ENCODE measurements around the gene CACNA1F.

CACNA1F gene

DNA sequence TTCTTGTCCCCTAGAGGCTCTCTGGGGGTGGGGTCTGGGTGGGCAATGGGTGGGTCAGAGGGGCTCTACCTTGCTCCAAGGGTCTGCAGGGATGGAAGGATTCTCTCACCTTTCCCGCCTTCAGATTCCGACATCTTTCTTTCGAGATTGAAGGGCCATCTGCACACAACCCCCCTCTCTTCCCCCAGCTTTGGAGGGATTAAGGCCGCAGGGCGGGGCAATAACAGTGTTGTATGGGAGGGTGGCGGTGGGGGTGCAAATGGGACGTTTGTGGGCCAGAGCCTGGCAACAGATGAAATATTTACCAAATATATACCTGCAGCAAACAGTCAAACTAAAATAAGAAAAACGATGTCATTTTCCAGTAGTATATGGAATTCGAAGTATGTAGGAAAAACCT is at the start of gene CACNA1F:
CACNA1F (minus strand) TSS at position 165 of the 400 bp plus-strand sequence; CDS start at position 134, 31 bp downstream.
- Histone ChIP-seq H3K9me3 (ENCODE audit: severe bottlenecking) (no peaks in the 10 kb centered on the region), H3K27me3 (ENCODE audit: insufficient read depth, poor library complexity, severe bottlenecking) (no peaks in the 10 kb centered on the region), H3K27ac (ENCODE audit: poor library complexity, severe bottlenecking) (no peak within 1 kb of the TSS), H3K4me3 (ENCODE audit: severe bottlenecking) (no peak within 1 kb of the TSS), H3K4me1 (ENCODE audit: insufficient read depth, poor library complexity, severe bottlenecking) (no peaks in the 10 kb centered on the region), H3K36me3 (ENCODE audit: low read depth) (no peaks in the 10 kb centered on the region)
- TF ChIP-seq, protein P1, sequence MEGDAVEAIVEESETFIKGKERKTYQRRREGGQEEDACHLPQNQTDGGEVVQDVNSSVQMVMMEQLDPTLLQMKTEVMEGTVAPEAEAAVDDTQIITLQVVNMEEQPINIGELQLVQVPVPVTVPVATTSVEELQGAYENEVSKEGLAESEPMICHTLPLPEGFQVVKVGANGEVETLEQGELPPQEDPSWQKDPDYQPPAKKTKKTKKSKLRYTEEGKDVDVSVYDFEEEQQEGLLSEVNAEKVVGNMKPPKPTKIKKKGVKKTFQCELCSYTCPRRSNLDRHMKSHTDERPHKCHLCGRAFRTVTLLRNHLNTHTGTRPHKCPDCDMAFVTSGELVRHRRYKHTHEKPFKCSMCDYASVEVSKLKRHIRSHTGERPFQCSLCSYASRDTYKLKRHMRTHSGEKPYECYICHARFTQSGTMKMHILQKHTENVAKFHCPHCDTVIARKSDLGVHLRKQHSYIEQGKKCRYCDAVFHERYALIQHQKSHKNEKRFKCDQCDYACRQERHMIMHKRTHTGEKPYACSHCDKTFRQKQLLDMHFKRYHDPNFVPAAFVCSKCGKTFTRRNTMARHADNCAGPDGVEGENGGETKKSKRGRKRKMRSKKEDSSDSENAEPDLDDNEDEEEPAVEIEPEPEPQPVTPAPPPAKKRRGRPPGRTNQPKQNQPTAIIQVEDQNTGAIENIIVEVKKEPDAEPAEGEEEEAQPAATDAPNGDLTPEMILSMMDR (IDR thresholded peaks at IDR 0.05; ENCODE audit: poor library complexity, severe bottlenecking), result no peak
- DNase-seq (ENCODE audit: low spot score) (no peak), ATAC-seq (ENCODE audit: low read depth) (no peak)

DNA sequence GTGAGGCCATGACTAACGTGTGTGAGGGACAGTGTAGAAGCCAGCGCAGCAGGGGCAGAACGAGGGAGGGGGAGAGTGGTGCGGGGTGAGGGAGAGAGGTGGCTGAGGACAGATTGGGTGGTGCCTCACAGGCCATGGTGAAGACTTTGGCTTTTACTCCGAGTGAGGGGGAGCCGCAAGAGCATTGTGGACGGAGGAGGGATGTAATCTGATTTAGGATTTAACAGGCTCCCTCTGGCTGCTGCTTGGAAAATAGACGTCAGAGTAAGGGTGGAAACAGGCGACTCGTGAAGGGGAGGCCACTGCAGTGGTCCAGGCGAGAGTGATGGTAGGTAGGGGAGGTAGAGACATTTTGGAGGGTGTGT is 49.5 kb upstream of the CACNA1F start:
- Histone ChIP-seq H3K9me3 (ENCODE audit: severe bottlenecking) (no peaks in the 10 kb centered on the region), H3K27ac (ENCODE audit: poor library complexity, severe bottlenecking) (no peak overlapping the region), H3K4me3 (ENCODE audit: severe bottlenecking) (no peak overlapping the region), H3K36me3 (ENCODE audit: low read depth) (no peaks in the 10 kb centered on the region), H3K27me3 (ENCODE audit: insufficient read depth, poor library complexity, severe bottlenecking) (no peaks in the 10 kb centered on the region), H3K4me1 (ENCODE audit: insufficient read depth, poor library complexity, severe bottlenecking) (no peaks in the 10 kb centered on the region)
- DNase-seq (ENCODE audit: low spot score) (no peak), ATAC-seq (ENCODE audit: low read depth) (peak; percentile 33; the same call in 1 of the 3 replicates)
- TF ChIP-seq, protein P1 (IDR thresholded peaks at IDR 0.05; ENCODE audit: poor library complexity, severe bottlenecking), result no peak

DNA sequence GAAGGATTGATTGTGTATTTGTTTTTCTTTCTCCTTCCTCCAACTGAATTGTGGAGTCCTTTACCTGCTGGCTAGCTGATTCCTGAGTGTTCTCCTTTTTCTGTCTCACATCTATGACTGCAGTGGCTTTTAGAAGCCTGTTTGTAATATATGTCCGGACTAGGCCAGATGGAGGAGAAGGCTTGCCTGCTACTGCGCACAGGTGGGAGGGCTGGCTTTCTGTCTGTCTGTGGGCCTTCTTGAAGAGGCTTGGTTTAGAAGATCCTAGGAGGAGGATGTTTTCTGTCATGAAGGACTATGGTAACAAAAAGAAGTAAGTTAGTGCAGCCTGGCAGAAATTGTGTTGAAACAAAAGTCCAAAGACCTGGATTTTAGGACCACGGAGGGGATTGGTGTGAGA is 44.9 kb upstream of the CACNA1F start:
- TF ChIP-seq, protein P1 (IDR thresholded peaks at IDR 0.05; ENCODE audit: poor library complexity, severe bottlenecking), result no peak
- no peaks in the 10 kb centered on the region for H3K9me3 ChIP-seq (ENCODE audit: severe bottlenecking)
- H3K4me1 ChIP-seq (ENCODE audit: insufficient read depth, poor library complexity, severe bottlenecking), result no peaks in the 10 kb centered on the region
- H3K36me3 ChIP-seq (ENCODE audit: low read depth), result no peaks in the 10 kb centered on the region
- no peaks in the 10 kb centered on the region for H3K27me3 ChIP-seq (ENCODE audit: insufficient read depth, poor library complexity, severe bottlenecking)
- no peak for DNase-seq (ENCODE audit: low spot score)
- no peak overlapping the region for H3K27ac ChIP-seq (ENCODE audit: poor library complexity, severe bottlenecking)
- H3K4me3 ChIP-seq (ENCODE audit: severe bottlenecking), result no peak overlapping the region
- ATAC-seq (ENCODE audit: low read depth), result no peak

DNA sequence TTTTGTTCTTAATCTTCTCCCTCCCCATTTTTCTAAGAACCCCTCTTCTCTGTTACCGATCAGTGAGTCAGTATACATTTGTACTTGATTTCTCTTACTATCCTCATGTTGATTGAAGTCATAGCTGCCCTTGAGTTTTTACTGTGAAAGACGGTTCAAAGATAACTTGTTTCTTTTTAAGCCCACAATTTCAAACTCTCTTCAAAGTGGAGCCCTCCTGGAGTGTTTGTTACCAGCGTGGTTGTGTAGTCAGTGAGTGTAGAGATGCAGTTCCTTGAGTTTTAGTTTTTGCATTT is 44.3 kb upstream of the CACNA1F start:
- no peaks in the 10 kb centered on the region for H3K27me3 ChIP-seq (ENCODE audit: insufficient read depth, poor library complexity, severe bottlenecking)
- H3K4me3 ChIP-seq (ENCODE audit: severe bottlenecking), result no peak overlapping the region
- no peaks in the 10 kb centered on the region for H3K4me1 ChIP-seq (ENCODE audit: insufficient read depth, poor library complexity, severe bottlenecking)
- no peaks in the 10 kb centered on the region for H3K36me3 ChIP-seq (ENCODE audit: low read depth)
- DNase-seq (ENCODE audit: low spot score), result no peak
- TF ChIP-seq, protein P1 (IDR thresholded peaks at IDR 0.05; ENCODE audit: poor library complexity, severe bottlenecking), result no peak
- no peak overlapping the region for H3K27ac ChIP-seq (ENCODE audit: poor library complexity, severe bottlenecking)
- ATAC-seq (ENCODE audit: low read depth), result no peak
- no peaks in the 10 kb centered on the region for H3K9me3 ChIP-seq (ENCODE audit: severe bottlenecking)

DNA sequence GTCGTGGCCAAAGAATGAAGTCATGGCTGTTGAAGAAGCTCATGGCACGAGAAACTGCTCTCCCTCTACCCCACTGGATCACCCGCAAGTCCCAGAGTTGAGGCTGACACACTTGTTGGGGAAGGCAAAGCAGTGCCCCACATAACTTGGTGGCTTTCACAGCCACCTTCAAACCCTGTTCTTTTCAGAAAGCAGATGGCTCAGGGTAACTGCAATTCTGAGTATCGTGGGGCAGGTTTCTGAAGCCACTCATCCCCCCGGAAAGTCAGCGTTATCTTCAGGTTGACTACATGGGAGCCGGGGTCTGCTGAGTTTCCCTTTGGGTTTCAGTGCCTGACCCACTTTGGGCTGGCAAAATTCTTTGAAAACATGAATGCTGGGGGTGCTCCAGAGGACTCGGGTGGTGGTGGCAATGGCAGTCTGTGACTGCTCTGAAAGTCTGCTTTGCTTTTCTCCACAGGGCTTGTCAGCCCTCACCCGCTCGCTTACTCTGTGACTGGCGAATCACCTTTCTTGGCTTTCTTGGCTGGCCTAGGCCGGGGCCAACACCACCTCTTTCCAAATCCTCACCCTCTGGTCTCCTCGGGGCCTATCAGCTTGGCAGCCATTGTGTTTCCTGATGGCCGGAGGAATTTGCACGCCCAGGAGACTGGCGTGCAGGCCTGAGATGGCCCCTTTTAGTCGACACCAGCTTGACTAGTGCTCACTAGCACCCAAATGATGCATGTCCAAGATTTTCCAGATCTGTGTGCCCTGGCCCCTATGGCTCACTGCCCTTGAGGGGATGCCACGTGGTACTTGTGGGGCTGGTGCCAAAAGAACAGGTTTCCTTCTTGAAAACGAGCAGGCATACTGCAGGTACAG is 43.8 kb upstream of the CACNA1F start:
- H3K9me3 ChIP-seq (ENCODE audit: severe bottlenecking), result no peaks in the 10 kb centered on the region
- TF ChIP-seq, protein P1 (IDR thresholded peaks at IDR 0.05; ENCODE audit: poor library complexity, severe bottlenecking), result no peak
- H3K27me3 ChIP-seq (ENCODE audit: insufficient read depth, poor library complexity, severe bottlenecking), result no peaks in the 10 kb centered on the region
- H3K4me3 ChIP-seq (ENCODE audit: severe bottlenecking), result no peak overlapping the region
- H3K4me1 ChIP-seq (ENCODE audit: insufficient read depth, poor library complexity, severe bottlenecking), result no peaks in the 10 kb centered on the region
- H3K27ac ChIP-seq (ENCODE audit: poor library complexity, severe bottlenecking), result no peak overlapping the region
- ATAC-seq (ENCODE audit: low read depth) (no peak), DNase-seq (ENCODE audit: low spot score) (no peak)
- no peaks in the 10 kb centered on the region for H3K36me3 ChIP-seq (ENCODE audit: low read depth)
